ENCODE results near the gene FBF1.
"Not testable (repeated sequence)": the region's sequence is repeated elsewhere in the genome, so short reads cannot be mapped to it uniquely, and the experiment has no call there.

FBF1 gene

DNA sequence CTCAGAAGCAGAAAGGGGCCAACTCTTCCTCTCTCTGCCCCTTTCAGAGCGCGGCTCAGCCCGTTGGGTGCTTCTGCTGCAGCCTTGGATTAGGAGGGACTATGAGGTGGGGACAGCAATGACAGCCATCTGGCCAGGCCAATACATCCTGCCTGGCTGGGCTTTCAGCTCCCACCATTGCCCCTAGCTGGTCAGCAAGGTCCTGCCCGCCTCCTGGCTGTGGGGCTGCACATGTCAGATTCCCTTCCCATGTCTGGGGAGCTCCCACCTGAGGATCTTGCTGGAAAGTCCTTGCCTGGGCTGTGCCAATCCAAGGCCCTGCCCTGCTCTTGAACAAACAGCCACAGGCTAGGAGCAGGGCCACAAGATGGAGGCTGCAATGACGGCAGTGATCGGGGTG, 52.4 kb downstream of the FBF1 start:
- H3K27me3 ChIP-seq (ENCODE audit: insufficient read depth, poor library complexity, severe bottlenecking) = no peaks in the 10 kb centered on the region
- no peak for TF ChIP-seq REST (IDR thresholded peaks at IDR 0.05; ENCODE audit: insufficient replicate concordance, low read depth)
- no peak for TF ChIP-seq GABPA (IDR thresholded peaks at IDR 0.05; ENCODE audit: low read depth)
- no peak for TF ChIP-seq SPI1 (IDR thresholded peaks at IDR 0.05; ENCODE audit: borderline replicate concordance, low read depth)
- TF ChIP-seq POLR2AphosphoS5 (IDR thresholded peaks at IDR 0.05; ENCODE audit: low read depth) = no peak
- TF ChIP-seq CTCF (IDR thresholded peaks at IDR 0.05; ENCODE audit: insufficient read depth, low read length) = no peak
- H3K4me3 ChIP-seq (replicated peaks; ENCODE audit: insufficient read depth, low read length) = no peak overlapping the region
- DNase-seq (ENCODE audit: low read depth in 1 of 2, low spot score in 1 of 2) = no peak
- H3K27ac ChIP-seq (replicated peaks) = no peak overlapping the region

GRCh38 chr17:75885860-75886259, 55.0 kb downstream of the FBF1 start:
- H3K27ac ChIP-seq (replicated peaks); H3K27me3 ChIP-seq (ENCODE audit: insufficient read depth, poor library complexity, severe bottlenecking); DNase-seq (ENCODE audit: low read depth in 1 of 2, low spot score in 1 of 2); H3K4me3 ChIP-seq (replicated peaks; ENCODE audit: insufficient read depth, low read length): not testable (repeated sequence)

DNA sequence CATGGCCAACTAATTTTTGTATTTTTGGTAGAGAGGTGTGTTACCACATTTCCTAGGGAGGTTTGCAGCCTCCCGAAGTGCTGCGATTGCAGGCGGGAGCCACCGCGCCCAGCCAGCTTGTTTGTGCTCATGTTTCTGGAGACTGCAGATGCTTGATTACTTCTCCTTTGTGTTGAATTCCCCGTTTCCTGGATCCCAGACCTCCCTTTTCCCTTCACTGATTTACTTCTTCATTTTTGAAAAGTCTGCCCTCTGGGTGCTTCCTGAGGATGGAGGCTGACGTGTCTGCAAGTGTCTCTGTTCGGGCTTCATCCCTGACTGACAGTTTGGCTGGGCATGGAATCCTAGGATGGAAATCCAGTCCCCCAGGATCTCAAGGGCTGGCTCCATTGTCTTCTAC, 55.4 kb downstream of the FBF1 start:
- no peak for DNase-seq (ENCODE audit: low read depth in 1 of 2, low spot score in 1 of 2)
- H3K27ac ChIP-seq (replicated peaks) = no peak overlapping the region
- H3K27me3 ChIP-seq (ENCODE audit: insufficient read depth, poor library complexity, severe bottlenecking) = no peaks in the 10 kb centered on the region
- no peak overlapping the region for H3K4me3 ChIP-seq (replicated peaks; ENCODE audit: insufficient read depth, low read length)
- TF ChIP-seq SPI1 (IDR thresholded peaks at IDR 0.05; ENCODE audit: borderline replicate concordance, low read depth) (no peak), CTCF (IDR thresholded peaks at IDR 0.05; ENCODE audit: insufficient read depth, low read length) (no peak), POLR2AphosphoS5 (IDR thresholded peaks at IDR 0.05; ENCODE audit: low read depth) (no peak), GABPA (IDR thresholded peaks at IDR 0.05; ENCODE audit: low read depth) (no peak), REST (IDR thresholded peaks at IDR 0.05; ENCODE audit: insufficient replicate concordance, low read depth) (no peak)

- Histone ChIP-seq H3K4me3 (replicated peaks; ENCODE audit: insufficient read depth, low read length) (no peak overlapping the region), H3K27me3 (ENCODE audit: insufficient read depth, poor library complexity, severe bottlenecking) (peaks cover 9% of the 10 kb centered on the region), H3K27ac (replicated peaks) (no peak overlapping the region)
- no peak for DNase-seq (ENCODE audit: low read depth in 1 of 2, low spot score in 1 of 2)
- TF ChIP-seq GABPA (IDR thresholded peaks at IDR 0.05; ENCODE audit: low read depth) (no peak), SPI1 (IDR thresholded peaks at IDR 0.05; ENCODE audit: borderline replicate concordance, low read depth) (no peak), POLR2AphosphoS5 (IDR thresholded peaks at IDR 0.05; ENCODE audit: low read depth) (no peak), CTCF (IDR thresholded peaks at IDR 0.05; ENCODE audit: insufficient read depth, low read length) (no peak), REST (IDR thresholded peaks at IDR 0.05; ENCODE audit: insufficient replicate concordance, low read depth) (no peak)
Measured at GRCh38 chr17:75881678-75882454, 59.0 kb downstream of the FBF1 start.
